H1 (cell line): Measurements from ENCODE around the gene DET1. TPM values are rescaled to one million over a fixed set of nuclear protein-coding genes. Genes with fewer than 3 reads are reported as not detected.

Experiments used
- CTCF ChIA-PET: fragments of 300-600 bp; sonication (Branson Sonifier 250); formaldehyde crosslinking; loops from one replicate; lab custom pipeline; 2021; ENCODE audit not compliant: partially characterized antibody; lab: Charles Lee
- POLR2A ChIA-PET: fragments of 300-600 bp; sonication (Branson Sonifier 250); formaldehyde crosslinking; loops from one replicate; lab custom pipeline; 2021; ENCODE audit warnings: inconsistent platforms; ENCODE audit not compliant: partially characterized antibody; lab: Charles Lee
- DNase-seq, 2 experiments: peaks; one replicate each; pipeline versions ENCODE4 v3.0.0 to v3.0.0-alpha.2; 2010 to 2022; ENCODE audit warnings: low spot score in 2 of 2, low read depth in 1 of 2, mixed read lengths in 1 of 2
- FAIRE-seq: peaks from 2 replicates; lab custom pipeline; 2011; peaks lifted over from hg19 to GRCh38; lab: Jason Lieb, UNC
- H2AFZ ChIP-seq: 2 replicates; pipeline ENCODE4 v1.8.1; 2012; ENCODE audit warnings: low read length, inconsistent platforms
- H2AK5ac ChIP-seq: 2 replicates; pipeline ENCODE4 v1.6.1; 2013; ENCODE audit warnings: low read depth, low read length
- H2BK120ac ChIP-seq: replicated peaks from 2 replicates; pipeline ENCODE3; 2013; ENCODE audit warnings: low read depth, low read length, inconsistent platforms
- H2BK12ac ChIP-seq: 2 replicates; pipeline ENCODE4 v1.6.1; 2013; ENCODE audit warnings: low read depth, low read length
- H2BK15ac ChIP-seq: 2 replicates; pipeline ENCODE4 v1.6.1; 2013; ENCODE audit warnings: low read length
- H2BK20ac ChIP-seq: 2 replicates; pipeline ENCODE4 v1.6.1; 2013; ENCODE audit warnings: low read length
- H2BK5ac ChIP-seq: 2 replicates; pipeline ENCODE4 v1.6.1; 2013; ENCODE audit warnings: low read depth, low read length
- H3K14ac ChIP-seq: 2 replicates; pipeline ENCODE4 v1.6.1; 2013; ENCODE audit warnings: inconsistent platforms; ENCODE audit not compliant: insufficient read length
- H3K18ac ChIP-seq: 2 replicates; pipeline ENCODE4 v1.6.1; 2013; ENCODE audit warnings: low read length; ENCODE audit errors: extremely low read depth
- H3K23ac ChIP-seq: 2 replicates; pipeline ENCODE4 v1.6.1; 2013; ENCODE audit warnings: inconsistent platforms; ENCODE audit not compliant: insufficient read length
- H3K23me2 ChIP-seq: 2 replicates; pipeline ENCODE4 v1.6.1; 2013; ENCODE audit warnings: low read depth, low read length
- H3K27ac ChIP-seq: 2 replicates; pipeline ENCODE4 v1.6.1; 2011; ENCODE audit warnings: low read depth, low read length, inconsistent platforms
- H3K27me3 ChIP-seq, 4 experiments: replicated peaks in 1 of 4; 1 replicate in 1 of 4; 2 replicates in 3 of 4; pipeline versions ENCODE4 v1.6.1 to v1.8.1; 2011 to 2013; ENCODE audit warnings: low read length in 3 of 4, mild to moderate bottlenecking in 3 of 4, inconsistent platforms in 2 of 4, mixed read lengths in 2 of 4, moderate library complexity in 1 of 4; ENCODE audit not compliant: control insufficient read depth in 3 of 4, insufficient read depth in 3 of 4; ENCODE audit errors: extremely low read depth in 1 of 4
- H3K36me3 ChIP-seq, 4 experiments: 2 replicates each; pipeline versions ENCODE4 v1.6.1 to v1.8.1; 2011 to 2013; ENCODE audit warnings: mild to moderate bottlenecking in 4 of 4, low read length in 3 of 4, moderate library complexity in 2 of 4, control low read depth in 1 of 4, inconsistent platforms in 1 of 4; ENCODE audit not compliant: insufficient read depth in 4 of 4, control insufficient read depth in 2 of 4
- H3K4ac ChIP-seq: replicated peaks from 2 replicates; pipeline ENCODE3; 2013; ENCODE audit warnings: low read length, low read depth, mixed read lengths, inconsistent platforms; ENCODE audit not compliant: insufficient read length
- H3K4me1 ChIP-seq, 4 experiments: replicated peaks in 1 of 4; 1 replicate in 1 of 4; 2 replicates in 3 of 4; pipeline versions ENCODE4 v1.6.1 to v1.8.1; 2011 to 2013; ENCODE audit warnings: low read length in 3 of 4, inconsistent platforms in 2 of 4, mixed read lengths in 1 of 4; ENCODE audit not compliant: insufficient read depth in 4 of 4, control insufficient read depth in 3 of 4
- H3K4me2 ChIP-seq, 2 experiments: 2 replicates each; pipeline versions ENCODE4 v1.6.1 to v1.8.1; 2011 to 2013; ENCODE audit warnings: low read depth in 2 of 2, low read length in 2 of 2, control low read depth in 1 of 2, inconsistent platforms in 1 of 2, mild to moderate bottlenecking in 1 of 2; ENCODE audit not compliant: insufficient read depth in 1 of 2
- H3K4me3 ChIP-seq, 4 experiments: fragments of 200-600, 300-600 bp in 1 of 4; sonication (generic), shearing (Covaris generic), sonication (Bioruptor Twin) in 1 of 4; 2 replicates each; pipeline versions ENCODE4 v1.5.1 to v1.8.1; 2011 to 2016; ENCODE audit warnings: low read length in 4 of 4, low read depth in 3 of 4, control low read depth in 2 of 4, inconsistent platforms in 2 of 4, mild to moderate bottlenecking in 2 of 4, mixed read lengths in 1 of 4, moderate library complexity in 1 of 4; ENCODE audit not compliant: insufficient read depth in 2 of 4; ENCODE audit errors: extremely low read depth in 1 of 4
- H3K56ac ChIP-seq: replicated peaks from 2 replicates; pipeline ENCODE3; 2013; ENCODE audit warnings: low read depth, mild to moderate bottlenecking, mixed read lengths, low read length, inconsistent platforms; ENCODE audit not compliant: insufficient read length
- H3K79me1 ChIP-seq: 2 replicates; pipeline ENCODE4 v1.6.1; 2013; ENCODE audit warnings: low read depth, low read length, control low read depth
- H3K79me2 ChIP-seq, 2 experiments: 2 replicates each; pipeline versions ENCODE4 v1.6.1 to v1.8.1; 2012 to 2013; ENCODE audit warnings: low read length in 2 of 2, mild to moderate bottlenecking in 2 of 2, inconsistent platforms in 1 of 2; ENCODE audit not compliant: insufficient read depth in 2 of 2, control insufficient read depth in 1 of 2
- H3K9ac ChIP-seq, 4 experiments: replicated peaks in 1 of 4; 1 replicate in 1 of 4; 2 replicates in 3 of 4; pipeline versions ENCODE4 v1.6.1 to v1.8.1; 2011 to 2013; ENCODE audit warnings: low read depth in 3 of 4, low read length in 3 of 4, control low read depth in 2 of 4, mild to moderate bottlenecking in 2 of 4, moderate library complexity in 2 of 4, inconsistent platforms in 1 of 4; ENCODE audit errors: extremely low read depth in 1 of 4
- H3K9me3 ChIP-seq, 2 experiments: 2 replicates each; pipeline versions ENCODE4 v1.6.1 to v1.8.1; 2012 to 2013; ENCODE audit warnings: mild to moderate bottlenecking in 2 of 2, moderate library complexity in 2 of 2, control low read depth in 1 of 2, inconsistent platforms in 1 of 2, low read depth in 1 of 2, low read length in 1 of 2, mixed read lengths in 1 of 2; ENCODE audit not compliant: insufficient read depth in 2 of 2
- H4K20me1 ChIP-seq, 2 experiments: replicated peaks in 1 of 2; 2 replicates each; pipeline versions ENCODE3 to v1.8.1; 2011 to 2013; ENCODE audit warnings: inconsistent platforms in 2 of 2, low read length in 2 of 2, mild to moderate bottlenecking in 1 of 2; ENCODE audit not compliant: insufficient read depth in 2 of 2, control insufficient read depth in 1 of 2
- H4K5ac ChIP-seq: 2 replicates; pipeline ENCODE4 v1.6.1; 2013; ENCODE audit warnings: low read length, low read depth, mixed read lengths, inconsistent platforms; ENCODE audit not compliant: insufficient read length
- H4K8ac ChIP-seq: 2 replicates; pipeline ENCODE4 v1.8.0; 2013; ENCODE audit warnings: mild to moderate bottlenecking, moderate library complexity, low read length, inconsistent platforms; ENCODE audit not compliant: insufficient read depth; ENCODE audit errors: extremely low read depth
- H4K91ac ChIP-seq: replicated peaks from 2 replicates; pipeline ENCODE3; 2013; ENCODE audit warnings: low read length, mixed read lengths, inconsistent platforms; ENCODE audit not compliant: insufficient read length
- CTCF ChIP-seq, 3 experiments: IDR thresholded peaks; 1 replicate in 2 of 3; 2 replicates in 1 of 3; pipeline versions ENCODE4 v1.5.1 to v1.6.1; 2011; ENCODE audit warnings: low read length in 3 of 3, mild to moderate bottlenecking in 3 of 3, inconsistent platforms in 2 of 3, low read depth in 1 of 3, moderate library complexity in 1 of 3; ENCODE audit not compliant: insufficient read depth in 1 of 3; ENCODE audit errors: control extremely low read depth in 1 of 3
- KDM1A ChIP-seq: fragments of 200-600, 300-600 bp; sonication (generic); IDR thresholded peaks from 2 replicates; pipeline ENCODE4 v1.7.1; 2016; ENCODE audit warnings: mild to moderate bottlenecking, low read length, borderline replicate concordance
- WGBS, 2 experiments: shearing (Covaris generic) in 1 of 2; methylation state at CpG; one replicate each; pipeline versions ENCODE4 v1.1.6 to v1.1.7; 2013 to 2015; ENCODE audit warnings: low lambda C conversion rate in 2 of 2, mixed read lengths in 2 of 2, inconsistent platforms in 1 of 2, low coverage in 1 of 2, missing lambda C conversion rate in 1 of 2; ENCODE audit not compliant: insufficient replicate concordance in 2 of 2, insufficient coverage in 1 of 2, insufficient read length in 1 of 2; ENCODE audit errors: extremely low coverage in 1 of 2, missing lambda C conversion rate in 1 of 2; 5-methylcytosine and 5-hydroxymethylcytosine counted together
- polyA plus RNA-seq, 7 experiments: library from polyadenylated mRNA; depleted of rRNA in 3 of 7; stranded (reverse) in 5 of 7; unstranded in 2 of 7; fragments of >200 nt in 5 of 7; fragments of 200-250 nt in 2 of 7; gene quantifications; 1 replicate in 5 of 7; 2 replicates in 1 of 7; 4 replicates in 1 of 7; pipeline versions ENCODE4 v1.2.1 to v1.2.3, GENCODE V29; 2011 to 2013; ENCODE audit warnings: missing spikeins in 2 of 7, mixed read lengths in 2 of 7
- total RNA-seq: library from RNA; stranded (reverse); fragmentation: NEBNext Ultra II Directional; extraction: Animal tissue kit (Norgen Biotek cat#: 25700); gene quantifications from 2 replicates; pipeline ENCODE4 v1.2.1, GENCODE V29; 2021

The DET1 gene
- total and polyA plus RNA-seq, 2 of the 8 experiments (the other 6 are each of a cell fraction or from before 2014, with no cell fraction given): 5.4 to 8.5 TPM

- H3K4me3 ChIP-seq: no peak overlapping the region
- FAIRE-seq: no peak
- H3K23me2 ChIP-seq: peaks cover 7% of the 10 kb centered on the region
- H4K5ac ChIP-seq: no peak overlapping the region
- no peak overlapping the region for H3K18ac ChIP-seq
- ChIA-PET POLR2A (interaction anchor here (0.8 kb wide), 1 partner anchor 9 kb away, joined by 3 read pairs; no protein-coding TSS in a partner anchor), CTCF (interaction anchor here (0.7 to 3.4 kb wide), 12 partner anchors 9 to 231 kb away, joined by 3 to 14 read pairs (median 4); no protein-coding TSS in a partner anchor)
- no peak overlapping the region for H4K8ac ChIP-seq
- no peak overlapping the region for H2AK5ac ChIP-seq
- H3K9me3 ChIP-seq: no peaks in the 10 kb centered on the region
- no peak overlapping the region for H4K91ac ChIP-seq
- H2AFZ ChIP-seq: no peak overlapping the region
- H3K14ac ChIP-seq: no peak overlapping the region
- H3K79me2 ChIP-seq: peaks cover 0 to 20% of the 10 kb centered on the region in 2 experiments; a peak in 3 of 4 replicates
- H3K56ac ChIP-seq: no peak overlapping the region
- 0 out of 2 replicates have a peak, but pooled peaks cover 5% of the 10 kb centered on the region for H3K79me1 ChIP-seq
- H3K9ac ChIP-seq: no peak overlapping the region
- H2BK20ac ChIP-seq: no peak overlapping the region
- H3K4me2 ChIP-seq: no peak overlapping the region
- peaks cover 2 to 5% of the 10 kb centered on the region in 2 experiments for H4K20me1 ChIP-seq
- H3K27me3 ChIP-seq: no peaks in the 10 kb centered on the region
- 92% methylated on average over 6 of the region's 6 CpGs; no CpG with 5 or more reads in 1 of the 2 experiments for WGBS, 2 experiments
- TF ChIP-seq KDM1A (no peak), CTCF (IDR thresholded peaks at IDR 0.05; ENCODE audit: control extremely low read depth in 1 of 3, insufficient read depth in 1 of 3, low read depth in 1 of 3, low read length in 3 of 3) (peak in 1 of 3 experiments; percentile 4; a peak in 2 of 4 replicates)
- no peak overlapping the region for H2BK5ac ChIP-seq
- H2BK12ac ChIP-seq: no peak overlapping the region
- no peaks in the 10 kb centered on the region; a peak in 1 of 7 replicates for H3K4me1 ChIP-seq
- no peak for DNase-seq
- H3K23ac ChIP-seq: no peak overlapping the region
- H3K4ac ChIP-seq: no peak overlapping the region
- no peak overlapping the region for H2BK15ac ChIP-seq
- no peak overlapping the region for H2BK120ac ChIP-seq
- H3K36me3 ChIP-seq: peaks cover 0 to 12% (median 9%) of the 10 kb centered on the region in 4 experiments; a peak in 6 of 8 replicates
- no peak overlapping the region for H3K27ac ChIP-seq
Observed at GRCh38 chr15:88470625-88471372, 75.7 kb downstream of the DET1 start.
